ENCODE measurements around the gene PALM.
"Not testable (repeated sequence)": the region's sequence is repeated elsewhere in the genome, so short reads cannot be mapped to it uniquely, and the experiment has no call there.

Gene PALM

GRCh38 chr19:725461-726089 is 16.8 kb downstream of the PALM start:
- WGBS (ENCODE audit: extremely low coverage, insufficient coverage, insufficient read length), result no CpG with 5 or more reads among the region's 13 CpGs
- Histone ChIP-seq H3K14ac (ENCODE audit: low read length) (no peak overlapping the region), H3K79me1 (ENCODE audit: low read length) (no peaks in the 10 kb centered on the region)

GRCh38 chr19:726993-727956 is 18.5 kb downstream of the PALM start:
- WGBS (ENCODE audit: extremely low coverage, insufficient coverage, insufficient read length), result no CpG with 5 or more reads among the region's 43 CpGs

More at GRCh38 chr19:725461-726089, 16.8 kb downstream of the PALM start:
- no peak overlapping the region for H2BK12ac ChIP-seq (ENCODE audit: low read length)
- no peak overlapping the region for H3K23ac ChIP-seq (ENCODE audit: low read length)
- H3K9me3 ChIP-seq (ENCODE audit: insufficient read depth, low read depth, low read length), result no peaks in the 10 kb centered on the region
- peaks cover 0 to 2% of the 10 kb centered on the region in 2 experiments for H3K36me3 ChIP-seq (ENCODE audit: control insufficient read depth in 1 of 2, insufficient read depth in 2 of 2, low read length in 2 of 2)
- H3K18ac ChIP-seq (ENCODE audit: low read length), result no peak overlapping the region
- no peaks in the 10 kb centered on the region for H3K27me3 ChIP-seq (ENCODE audit: insufficient read depth, low read length)
- H3K27ac ChIP-seq (ENCODE audit: low read depth, low read length), result no peak overlapping the region
- no peak overlapping the region for H3K4me3 ChIP-seq (ENCODE audit: low read depth, low read length)
- H4K12ac ChIP-seq (ENCODE audit: low read depth, low read length), result no peak overlapping the region
- H4K8ac ChIP-seq (ENCODE audit: low read depth, low read length), result no peak overlapping the region
- H2AFZ ChIP-seq (ENCODE audit: insufficient read depth, low read length, poor library complexity), result no peak overlapping the region
- no peak overlapping the region for H2BK5ac ChIP-seq (ENCODE audit: low read depth, low read length, poor library complexity)
- H3K79me2 ChIP-seq (ENCODE audit: control insufficient read depth, insufficient read depth, low read length, poor library complexity), result no peaks in the 10 kb centered on the region
- DNase-seq, result no peak
- no peak overlapping the region for H3K9ac ChIP-seq (ENCODE audit: low read length)
- no peak overlapping the region for H3K4ac ChIP-seq (ENCODE audit: low read depth, low read length)
- no peak overlapping the region for H3K4me2 ChIP-seq (ENCODE audit: low read length)
- H2BK120ac ChIP-seq (ENCODE audit: insufficient read depth, low read length, poor library complexity), result no peak overlapping the region
- no peaks in the 10 kb centered on the region for H3K4me1 ChIP-seq (ENCODE audit: control insufficient read depth in 1 of 2, insufficient read depth in 2 of 2, low read length in 2 of 2)
- no peak overlapping the region for H4K91ac ChIP-seq (ENCODE audit: low read depth, low read length)
- H2AK5ac ChIP-seq (ENCODE audit: low read length), result no peak overlapping the region

GRCh38 chr19:728011-728410 is 19.3 kb downstream of the PALM start:
- no peak overlapping the region for H3K27ac ChIP-seq (ENCODE audit: low read depth, low read length)
- no peak overlapping the region for H2AK5ac ChIP-seq (ENCODE audit: low read length)
- no peaks in the 10 kb centered on the region for H3K79me2 ChIP-seq (ENCODE audit: control insufficient read depth, insufficient read depth, low read length, poor library complexity)
- H3K4me1 ChIP-seq (ENCODE audit: control insufficient read depth in 1 of 2, insufficient read depth in 2 of 2, low read length in 2 of 2), result no peaks in the 10 kb centered on the region
- no peaks in the 10 kb centered on the region for H3K79me1 ChIP-seq (ENCODE audit: low read length)
- no peak overlapping the region for H2BK5ac ChIP-seq (ENCODE audit: low read depth, low read length, poor library complexity)
- no peak overlapping the region for H3K4ac ChIP-seq (ENCODE audit: low read depth, low read length)
- H2BK120ac ChIP-seq (ENCODE audit: insufficient read depth, low read length, poor library complexity), result no peak overlapping the region
- DNase-seq, result no peak
- no peak overlapping the region for H4K91ac ChIP-seq (ENCODE audit: low read depth, low read length)
- no peaks in the 10 kb centered on the region for H3K9me3 ChIP-seq (ENCODE audit: insufficient read depth, low read depth, low read length)
- H3K23ac ChIP-seq (ENCODE audit: low read length), result no peak overlapping the region
- no peak overlapping the region for H3K18ac ChIP-seq (ENCODE audit: low read length)
- no peak overlapping the region for H2AFZ ChIP-seq (ENCODE audit: insufficient read depth, low read length, poor library complexity)
- no peak overlapping the region for H3K4me3 ChIP-seq (ENCODE audit: low read depth, low read length)
- no peak overlapping the region for H4K12ac ChIP-seq (ENCODE audit: low read depth, low read length)
- no peak overlapping the region for H2BK12ac ChIP-seq (ENCODE audit: low read length)
- H3K27me3 ChIP-seq (ENCODE audit: insufficient read depth, low read length), result no peaks in the 10 kb centered on the region
- H3K14ac ChIP-seq (ENCODE audit: low read length), result no peak overlapping the region
- H3K4me2 ChIP-seq (ENCODE audit: low read length), result no peak overlapping the region
- no peak overlapping the region for H3K9ac ChIP-seq (ENCODE audit: low read length)
- H4K8ac ChIP-seq (ENCODE audit: low read depth, low read length), result no peak overlapping the region
- H3K36me3 ChIP-seq (ENCODE audit: control insufficient read depth in 1 of 2, insufficient read depth in 2 of 2, low read length in 2 of 2), result peaks cover 0 to 2% of the 10 kb centered on the region in 2 experiments
- no CpG with 5 or more reads among the region's 26 CpGs for WGBS (ENCODE audit: extremely low coverage, insufficient coverage, insufficient read length)

More at GRCh38 chr19:726993-727956, 18.5 kb downstream of the PALM start:
- H3K4me2 ChIP-seq (ENCODE audit: low read length), result no peak overlapping the region
- H2BK12ac ChIP-seq (ENCODE audit: low read length), result no peak overlapping the region
- peaks cover 0 to 2% of the 10 kb centered on the region in 2 experiments for H3K36me3 ChIP-seq (ENCODE audit: control insufficient read depth in 1 of 2, insufficient read depth in 2 of 2, low read length in 2 of 2)
- H3K27ac ChIP-seq (ENCODE audit: low read depth, low read length), result no peak overlapping the region
- no peak overlapping the region for H3K9ac ChIP-seq (ENCODE audit: low read length)
- no peaks in the 10 kb centered on the region for H3K4me1 ChIP-seq (ENCODE audit: control insufficient read depth in 1 of 2, insufficient read depth in 2 of 2, low read length in 2 of 2)
- H3K18ac ChIP-seq (ENCODE audit: low read length), result no peak overlapping the region
- no peak for DNase-seq
- H2BK5ac ChIP-seq (ENCODE audit: low read depth, low read length, poor library complexity), result no peak overlapping the region
- H4K91ac ChIP-seq (ENCODE audit: low read depth, low read length), result no peak overlapping the region
- no peak overlapping the region for H2BK120ac ChIP-seq (ENCODE audit: insufficient read depth, low read length, poor library complexity)
- no peaks in the 10 kb centered on the region for H3K79me2 ChIP-seq (ENCODE audit: control insufficient read depth, insufficient read depth, low read length, poor library complexity)
- H3K9me3 ChIP-seq (ENCODE audit: insufficient read depth, low read depth, low read length), result no peaks in the 10 kb centered on the region
- H4K12ac ChIP-seq (ENCODE audit: low read depth, low read length), result no peak overlapping the region
- no peak overlapping the region for H3K4me3 ChIP-seq (ENCODE audit: low read depth, low read length)
- H3K4ac ChIP-seq (ENCODE audit: low read depth, low read length), result no peak overlapping the region
- H3K79me1 ChIP-seq (ENCODE audit: low read length), result no peaks in the 10 kb centered on the region
- no peak overlapping the region for H2AFZ ChIP-seq (ENCODE audit: insufficient read depth, low read length, poor library complexity)
- no peak overlapping the region for H3K23ac ChIP-seq (ENCODE audit: low read length)
- no peak overlapping the region for H2AK5ac ChIP-seq (ENCODE audit: low read length)
- H4K8ac ChIP-seq (ENCODE audit: low read depth, low read length), result no peak overlapping the region
- no peak overlapping the region for H3K14ac ChIP-seq (ENCODE audit: low read length)
- H3K27me3 ChIP-seq (ENCODE audit: insufficient read depth, low read length), result no peaks in the 10 kb centered on the region

GRCh38 chr19:729564-729963 is 20.8 kb downstream of the PALM start:
- not testable (repeated sequence) for H2AK5ac ChIP-seq (ENCODE audit: low read length); H4K91ac ChIP-seq (ENCODE audit: low read depth, low read length); DNase-seq; H4K12ac ChIP-seq (ENCODE audit: low read depth, low read length); H3K18ac ChIP-seq (ENCODE audit: low read length); H3K9ac ChIP-seq (ENCODE audit: low read length); H3K4me2 ChIP-seq (ENCODE audit: low read length); H2BK5ac ChIP-seq (ENCODE audit: low read depth, low read length, poor library complexity); H3K79me2 ChIP-seq (ENCODE audit: control insufficient read depth, insufficient read depth, low read length, poor library complexity); H3K23ac ChIP-seq (ENCODE audit: low read length); H3K9me3 ChIP-seq (ENCODE audit: insufficient read depth, low read depth, low read length); H3K4ac ChIP-seq (ENCODE audit: low read depth, low read length); H4K8ac ChIP-seq (ENCODE audit: low read depth, low read length); H2BK120ac ChIP-seq (ENCODE audit: insufficient read depth, low read length, poor library complexity); H3K4me1 ChIP-seq (ENCODE audit: control insufficient read depth in 1 of 2, insufficient read depth in 2 of 2, low read length in 2 of 2); H3K27ac ChIP-seq (ENCODE audit: low read depth, low read length); H2AFZ ChIP-seq (ENCODE audit: insufficient read depth, low read length, poor library complexity); H3K79me1 ChIP-seq (ENCODE audit: low read length); H2BK12ac ChIP-seq (ENCODE audit: low read length); H3K27me3 ChIP-seq (ENCODE audit: insufficient read depth, low read length); H3K36me3 ChIP-seq (ENCODE audit: control insufficient read depth in 1 of 2, insufficient read depth in 2 of 2, low read length in 2 of 2); H3K14ac ChIP-seq (ENCODE audit: low read length); H3K4me3 ChIP-seq (ENCODE audit: low read depth, low read length)
- WGBS (ENCODE audit: extremely low coverage, insufficient coverage, insufficient read length), result no CpG with 5 or more reads among the region's 15 CpGs
